NCI-H774 (cell line): ENCODE data around the gene SLC27A1.
"Not testable (repeated sequence)": the region's sequence is repeated elsewhere in the genome, so short reads cannot be mapped to it uniquely, and the experiment has no call there.

Source experiments
- DNase-seq: peaks from one replicate; lab custom pipeline; 2025; lab: John Stamatoyannopoulos, UW

Gene SLC27A1

GRCh38 chr19:17539238-17540117 is 69.2 kb downstream of the SLC27A1 start:
- DNase-seq, result peak; percentile 94

GRCh38 chr19:17540174-17540573 is 69.8 kb downstream of the SLC27A1 start:
- DNase-seq, result no peak

- DNase-seq, result no peak
Measured at GRCh38 chr19:17541184-17541759, 70.9 kb downstream of the SLC27A1 start.

- DNase-seq, result no peak
Measured at GRCh38 chr19:17542042-17542441, 71.7 kb downstream of the SLC27A1 start.

- no peak for DNase-seq
Measured at GRCh38 chr19:17542793-17543582, 72.7 kb downstream of the SLC27A1 start.

- no peak for DNase-seq
Measured at GRCh38 chr19:17543986-17544385, 73.7 kb downstream of the SLC27A1 start.

GRCh38 chr19:17544418-17544817 is 74.1 kb downstream of the SLC27A1 start:
- no peak for DNase-seq

- no peak for DNase-seq
Measured at GRCh38 chr19:17548145-17548544, 77.8 kb downstream of the SLC27A1 start.

- no peak for DNase-seq
Measured at GRCh38 chr19:17549085-17549740, 78.9 kb downstream of the SLC27A1 start.

- no peak for DNase-seq
Measured at GRCh38 chr19:17550076-17550667, 79.8 kb downstream of the SLC27A1 start.

GRCh38 chr19:17552735-17553134 is 82.4 kb downstream of the SLC27A1 start:
- not testable (repeated sequence) for DNase-seq

- DNase-seq, result no peak
Measured at GRCh38 chr19:17553256-17553655, 82.9 kb downstream of the SLC27A1 start.

- DNase-seq, result no peak
Measured at GRCh38 chr19:17554968-17555479, 84.7 kb downstream of the SLC27A1 start.

GRCh38 chr19:17555480-17555928 is 85.2 kb downstream of the SLC27A1 start, which contains the start of gene COLGALT1:
TSS of gene COLGALT1 (plus strand) at chr19:17555649. CDS start at chr19:17555714, 65 bp downstream.
- DNase-seq, result peak; percentile 96
